Ishikawa (cell line): Measurements from ENCODE around the gene CCDC69.

Source experiments
- CEBPB ChIP-seq: IDR thresholded peaks from 2 replicates; pipeline ENCODE4 v1.6.1; 2012
- CREB1 ChIP-seq: IDR thresholded peaks from 2 replicates; pipeline ENCODE4 v1.6.1; 2012; ENCODE audit warnings: low read depth
- EGR1 ChIP-seq: IDR thresholded peaks from 2 replicates; pipeline ENCODE4 v1.6.1; 2012
- EP300 ChIP-seq: IDR thresholded peaks from 2 replicates; pipeline ENCODE4 v1.6.1; 2012; ENCODE audit warnings: borderline replicate concordance
- FOXM1 ChIP-seq: IDR thresholded peaks from 2 replicates; pipeline ENCODE4 v1.6.1; 2012; ENCODE audit warnings: low read depth, borderline replicate concordance
- MAX ChIP-seq: IDR thresholded peaks from 2 replicates; pipeline ENCODE4 v1.6.1; 2012
- NFIC ChIP-seq: IDR thresholded peaks from 2 replicates; pipeline ENCODE4 v1.6.1; 2012
- RAD21 ChIP-seq: IDR thresholded peaks from 2 replicates; pipeline ENCODE4 v1.6.1; 2012; ENCODE audit warnings: low read depth
- REST ChIP-seq: IDR thresholded peaks from 2 replicates; pipeline ENCODE4 v1.6.1; 2012; ENCODE audit warnings: low read depth, mild to moderate bottlenecking
- TAF1 ChIP-seq: IDR thresholded peaks from 2 replicates; pipeline ENCODE4 v1.6.1; 2012; ENCODE audit warnings: low read depth, mild to moderate bottlenecking
- TCF12 ChIP-seq: IDR thresholded peaks from 2 replicates; pipeline ENCODE4 v1.6.1; 2012; ENCODE audit warnings: low read depth
- TEAD4 ChIP-seq: IDR thresholded peaks from 2 replicates; pipeline ENCODE4 v1.6.1; 2012
- YY1 ChIP-seq: IDR thresholded peaks from 2 replicates; pipeline ENCODE4 v1.6.1; 2012; ENCODE audit warnings: low read depth
- ZBTB7A ChIP-seq: IDR thresholded peaks from 2 replicates; pipeline ENCODE4 v1.6.1; 2012; ENCODE audit warnings: low read depth
- TF ChIP-seq, protein P1 (sequence below): IDR thresholded peaks from 2 replicates; pipeline ENCODE4 v1.6.1; 2012

The CCDC69 gene

DNA sequence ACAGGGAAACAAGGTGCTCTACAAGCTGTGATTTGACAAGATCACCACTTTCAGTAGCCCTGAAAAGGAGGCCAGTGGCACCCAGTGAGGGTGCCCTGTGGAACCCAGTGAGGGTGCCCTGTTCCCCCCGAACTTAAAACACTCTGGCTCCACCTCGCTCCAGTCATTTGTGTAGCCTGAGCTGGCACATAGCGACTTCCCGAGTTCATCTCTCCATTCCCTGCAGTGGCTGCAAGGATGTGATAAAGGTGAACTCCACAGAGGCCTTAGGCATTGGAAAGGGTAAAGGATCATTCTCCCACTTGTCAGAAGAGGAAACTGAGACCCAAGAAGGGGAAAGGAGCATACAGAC, 44.4 kb downstream of the CCDC69 start:
- TF ChIP-seq REST = no peak
- TF ChIP-seq ZBTB7A = no peak
- TF ChIP-seq CEBPB = no peak
- TF ChIP-seq TAF1 = no peak
- no peak for TF ChIP-seq MAX
- no peak for TF ChIP-seq TCF12
- TF ChIP-seq TEAD4 = no peak
- no peak for TF ChIP-seq YY1
- no peak for TF ChIP-seq NFIC
- TF ChIP-seq, protein P1, sequence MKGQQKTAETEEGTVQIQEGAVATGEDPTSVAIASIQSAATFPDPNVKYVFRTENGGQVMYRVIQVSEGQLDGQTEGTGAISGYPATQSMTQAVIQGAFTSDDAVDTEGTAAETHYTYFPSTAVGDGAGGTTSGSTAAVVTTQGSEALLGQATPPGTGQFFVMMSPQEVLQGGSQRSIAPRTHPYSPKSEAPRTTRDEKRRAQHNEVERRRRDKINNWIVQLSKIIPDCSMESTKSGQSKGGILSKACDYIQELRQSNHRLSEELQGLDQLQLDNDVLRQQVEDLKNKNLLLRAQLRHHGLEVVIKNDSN = no peak
- TF ChIP-seq RAD21 = no peak
- no peak for TF ChIP-seq EGR1
- TF ChIP-seq FOXM1 = no peak
- TF ChIP-seq CREB1 = no peak
- no peak for TF ChIP-seq EP300

GRCh38 chr5:151178777-151179488, 45.0 kb downstream of the CCDC69 start:
- TF ChIP-seq TEAD4 = no peak
- no peak for TF ChIP-seq CREB1
- TF ChIP-seq FOXM1 = no peak
- TF ChIP-seq MAX = no peak
- TF ChIP-seq RAD21 = no peak
- no peak for TF ChIP-seq EGR1
- TF ChIP-seq TAF1 = no peak
- TF ChIP-seq, protein P1 = no peak
- no peak for TF ChIP-seq ZBTB7A
- no peak for TF ChIP-seq REST
- no peak for TF ChIP-seq NFIC
- no peak for TF ChIP-seq EP300
- TF ChIP-seq CEBPB = no peak
- TF ChIP-seq YY1 = no peak

DNA sequence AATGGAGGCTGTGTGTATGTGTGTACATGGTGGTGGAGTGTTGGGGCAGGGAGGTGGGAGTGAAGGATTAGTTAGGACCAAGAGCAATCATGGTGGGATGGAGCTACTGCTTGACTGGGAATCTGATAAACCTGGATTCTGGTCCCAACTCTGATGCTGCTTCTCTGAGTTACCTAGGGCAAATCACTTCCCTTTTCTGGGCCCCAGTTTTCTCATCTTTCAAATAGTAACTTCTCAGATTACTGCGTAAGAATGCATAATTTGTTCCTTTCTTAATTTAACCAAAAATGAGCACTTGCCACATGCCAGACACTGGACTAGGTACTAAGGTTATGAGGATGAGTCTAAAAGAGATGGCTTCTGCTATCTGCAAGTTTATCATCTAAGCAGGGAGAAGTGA, 45.5 kb downstream of the CCDC69 start:
- TF ChIP-seq MAX (no peak), RAD21 (no peak), CEBPB (no peak), ZBTB7A (no peak)

GRCh38 chr5:151174612-151175101, 49.2 kb downstream of the CCDC69 start:
- TF ChIP-seq EP300 (no peak), NFIC (no peak), REST (no peak), TAF1 (no peak), CEBPB (no peak), YY1 (no peak), FOXM1 (no peak), EGR1 (no peak), TEAD4 (no peak), CREB1 (no peak), MAX (no peak), ZBTB7A (no peak), TCF12 (no peak), RAD21 (no peak)
- TF ChIP-seq, protein P1 = no peak
